GM12875 (cell line): ENCODE data around the gene OGFRL1.

Experiments
- H3K4me3 ChIP-seq: one replicate; pipeline ENCODE4 v1.5.1; 2011; ENCODE audit warnings: low read depth, low read length, control low read depth
- CTCF ChIP-seq: IDR thresholded peaks from 2 replicates; pipeline ENCODE4 v1.5.1; 2011; ENCODE audit warnings: low read depth, mild to moderate bottlenecking, control low read depth, inconsistent platforms, low read length, moderate library complexity, borderline replicate concordance; ENCODE audit not compliant: insufficient read depth

The OGFRL1 gene

GRCh38 chr6:71294121-71294523, 5.5 kb downstream of the OGFRL1 start:
- TF ChIP-seq CTCF = no peak
- no peak overlapping the region for H3K4me3 ChIP-seq

- H3K4me3 ChIP-seq = no peak overlapping the region
- TF ChIP-seq CTCF = no peak
Observed at GRCh38 chr6:71298459-71298858, 9.8 kb downstream of the OGFRL1 start.

- no peak overlapping the region for H3K4me3 ChIP-seq
- TF ChIP-seq CTCF = no peak
Observed at GRCh38 chr6:71299541-71300470, 11.2 kb downstream of the OGFRL1 start.

GRCh38 chr6:71300561-71301168, 12.1 kb downstream of the OGFRL1 start:
- no peak for TF ChIP-seq CTCF
- H3K4me3 ChIP-seq = no peak overlapping the region

- TF ChIP-seq CTCF = no peak
- no peak overlapping the region for H3K4me3 ChIP-seq
Observed at GRCh38 chr6:71301546-71301945, 12.9 kb downstream of the OGFRL1 start.

- H3K4me3 ChIP-seq = no peak overlapping the region
- TF ChIP-seq CTCF = no peak
Observed at GRCh38 chr6:71309656-71310055, 21.0 kb downstream of the OGFRL1 start.

GRCh38 chr6:71310261-71310660, 21.6 kb downstream of the OGFRL1 start:
- no peak overlapping the region for H3K4me3 ChIP-seq
- no peak for TF ChIP-seq CTCF
